GM19455 (cell line): ENCODE measurements around the gene SLC12A7.
"Not testable (repeated sequence)": the region's sequence is repeated elsewhere in the genome, so short reads cannot be mapped to it uniquely, and the experiment has no call there.

Source experiments
- ATAC-seq: cut with Tn5 transposase; IDR thresholded peaks from one replicate; pipeline ENCODE4 v1.9.1; 2021; ENCODE audit not compliant: unreplicated experiment

The SLC12A7 gene

DNA sequence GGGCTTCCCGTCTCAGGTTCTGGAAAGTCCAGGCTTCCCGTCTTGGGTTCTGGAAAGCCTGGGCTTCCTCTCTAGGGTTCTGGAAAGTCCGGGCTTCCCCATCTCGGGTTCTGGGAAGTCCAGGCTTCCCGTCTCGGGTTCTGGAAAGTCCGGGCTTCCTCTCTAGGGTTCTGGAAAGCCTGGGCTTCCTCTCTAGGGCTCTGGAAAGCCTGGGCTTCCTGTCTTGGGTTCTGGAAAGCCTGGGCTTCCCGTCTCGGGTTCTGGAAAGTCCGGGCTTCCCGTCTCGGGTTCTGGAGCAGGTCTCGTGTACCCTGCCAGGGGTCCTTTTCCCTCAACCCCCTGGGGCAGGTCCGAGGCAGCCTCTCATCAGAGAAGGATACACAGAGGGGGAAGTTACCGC, 28.8 kb downstream of the SLC12A7 start:
- not testable (repeated sequence) for ATAC-seq

DNA sequence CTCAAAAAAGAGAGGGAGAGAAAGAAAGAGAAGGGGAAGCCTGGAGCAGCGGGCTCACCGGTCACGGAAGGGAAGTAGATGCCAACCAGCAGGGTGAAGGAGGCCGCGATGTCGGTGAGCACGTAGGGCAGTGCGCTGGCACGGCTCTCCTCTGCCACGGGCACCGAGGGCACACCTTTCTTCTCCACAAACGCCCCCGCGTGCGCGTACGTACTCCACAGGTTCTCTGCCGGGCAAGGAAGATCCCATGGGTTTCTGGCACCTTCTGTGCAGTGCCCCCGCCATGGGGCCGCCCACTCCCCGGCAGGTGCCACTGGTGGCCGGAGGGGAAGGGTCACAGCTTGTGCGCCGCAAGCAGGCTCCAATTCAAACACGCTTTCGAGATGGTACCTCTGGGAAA, 30.3 kb downstream of the SLC12A7 start:
- no peak for ATAC-seq

DNA sequence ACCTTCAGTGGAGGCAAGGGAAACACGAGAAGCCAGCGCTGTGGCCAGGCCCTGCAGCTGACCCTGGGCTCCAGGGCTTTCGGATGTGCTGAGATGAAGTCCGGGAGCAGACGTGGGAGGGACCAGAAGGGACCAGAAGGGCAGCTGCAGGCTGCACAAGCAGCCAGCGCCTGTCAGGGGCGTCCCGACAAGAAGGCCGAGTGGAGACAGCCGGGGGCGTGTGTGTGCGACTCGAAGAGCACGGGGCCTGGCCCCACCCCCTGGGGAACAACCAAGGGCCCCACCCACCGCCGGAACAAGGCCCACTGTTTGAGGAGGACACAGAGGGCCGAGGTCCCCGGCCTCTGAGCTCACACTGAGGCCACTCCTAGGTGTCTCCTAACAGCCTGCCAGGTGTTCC, 31.4 kb downstream of the SLC12A7 start:
- ATAC-seq = no peak

DNA sequence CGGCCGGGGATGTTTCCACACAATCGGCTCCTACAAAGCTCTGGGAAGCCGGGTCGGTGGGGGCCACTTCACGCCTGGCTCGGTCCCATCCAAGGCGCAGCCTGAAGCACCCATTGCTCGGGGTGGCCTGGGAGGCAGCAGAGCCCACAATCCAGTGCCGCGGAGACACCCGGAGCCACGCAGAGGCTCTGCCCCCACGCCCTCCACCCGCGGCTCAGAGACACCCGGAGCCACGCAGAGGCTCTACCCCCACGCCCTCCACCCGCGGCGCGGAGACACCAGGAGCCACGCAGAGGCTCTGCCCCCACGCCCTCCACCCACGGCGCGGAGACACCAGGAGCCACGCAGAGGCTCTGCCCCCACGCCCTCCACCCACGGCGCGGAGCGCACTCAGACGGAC, 31.9 kb downstream of the SLC12A7 start:
- no peak for ATAC-seq

DNA sequence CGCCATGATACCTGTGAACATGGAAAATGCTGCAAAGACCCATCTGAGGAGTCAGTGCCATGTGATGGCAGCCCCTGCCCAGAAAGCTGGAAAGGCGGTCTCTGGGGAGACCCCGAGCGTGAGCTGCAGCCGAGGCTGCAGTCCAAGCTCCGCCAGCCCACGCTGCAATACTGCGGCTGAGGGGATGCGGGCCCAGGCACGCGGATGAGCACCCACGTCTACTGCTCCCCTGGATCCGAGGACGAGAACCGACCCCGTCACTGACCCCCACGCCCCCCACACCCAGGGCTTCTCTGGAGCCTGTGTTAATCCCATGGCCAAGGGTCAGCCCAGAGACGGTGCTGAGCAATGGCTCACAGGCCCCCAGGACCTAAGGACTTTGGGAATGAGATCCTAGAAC, 32.4 kb downstream of the SLC12A7 start:
- no peak for ATAC-seq

DNA sequence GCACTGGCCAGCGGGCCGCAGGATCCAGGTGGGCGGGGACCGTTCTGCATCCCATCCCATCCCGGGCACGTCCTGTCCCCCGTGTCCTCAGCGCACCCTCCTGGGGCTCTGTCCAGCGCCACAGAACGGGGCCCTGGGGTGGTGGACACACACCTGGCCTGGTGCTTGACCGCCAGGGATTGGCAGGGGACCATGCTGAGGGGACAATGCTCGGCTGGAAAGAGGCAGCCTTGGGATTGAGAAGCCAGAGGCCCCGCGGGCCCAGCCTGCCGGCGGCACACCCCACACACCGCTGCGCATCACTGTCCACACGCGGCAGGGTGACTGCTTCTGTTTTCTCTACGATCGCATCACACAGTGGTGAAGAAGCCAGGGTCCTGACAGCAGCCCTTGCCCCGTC, 33.0 kb downstream of the SLC12A7 start:
- ATAC-seq = no peak

DNA sequence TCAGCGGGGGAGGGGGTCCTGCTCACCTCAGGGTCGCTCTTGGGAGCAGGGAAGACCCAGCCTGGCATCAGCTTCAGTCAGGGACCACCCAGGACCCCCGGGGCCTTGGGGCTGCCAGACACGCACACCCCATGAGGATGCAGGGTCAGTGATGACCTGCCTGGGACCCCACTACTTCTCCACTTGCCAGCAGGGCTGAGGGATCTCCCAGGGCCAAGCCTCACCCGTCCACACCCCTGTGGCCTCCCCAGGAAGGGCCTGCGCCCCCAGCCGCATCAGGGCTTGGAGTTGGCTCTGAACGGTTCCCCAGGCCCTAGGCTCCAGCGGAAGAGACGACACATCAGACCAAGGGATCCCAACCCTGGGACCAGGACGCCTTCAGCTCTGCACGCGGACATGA, 33.7 kb downstream of the SLC12A7 start:
- ATAC-seq = no peak

DNA sequence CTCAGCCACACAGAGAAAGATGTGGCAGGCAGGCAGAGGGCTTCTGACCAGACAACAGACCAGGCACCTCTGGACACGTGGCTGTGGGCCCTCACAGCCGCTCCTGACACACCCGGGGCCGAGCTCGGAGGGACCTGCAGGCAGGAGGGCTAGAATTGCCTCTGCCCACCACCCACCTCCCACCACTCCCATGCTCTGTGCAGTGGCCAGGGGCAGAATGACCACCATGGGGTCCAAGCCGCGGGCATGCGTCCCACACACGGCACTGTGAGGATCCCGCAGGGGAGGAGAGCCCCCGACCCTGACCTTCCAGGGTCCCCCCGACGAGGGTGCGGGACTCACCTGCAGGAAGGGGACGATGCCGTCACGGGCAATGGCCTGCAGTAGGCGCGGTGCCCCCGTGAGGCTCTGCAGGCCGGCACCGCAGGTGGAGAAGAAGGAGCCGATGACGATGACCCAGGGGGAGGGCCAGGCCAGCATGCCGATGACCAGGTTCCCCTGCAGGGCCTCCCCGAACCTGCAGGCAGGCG, 34.3 kb downstream of the SLC12A7 start:
- ATAC-seq = no peak

DNA sequence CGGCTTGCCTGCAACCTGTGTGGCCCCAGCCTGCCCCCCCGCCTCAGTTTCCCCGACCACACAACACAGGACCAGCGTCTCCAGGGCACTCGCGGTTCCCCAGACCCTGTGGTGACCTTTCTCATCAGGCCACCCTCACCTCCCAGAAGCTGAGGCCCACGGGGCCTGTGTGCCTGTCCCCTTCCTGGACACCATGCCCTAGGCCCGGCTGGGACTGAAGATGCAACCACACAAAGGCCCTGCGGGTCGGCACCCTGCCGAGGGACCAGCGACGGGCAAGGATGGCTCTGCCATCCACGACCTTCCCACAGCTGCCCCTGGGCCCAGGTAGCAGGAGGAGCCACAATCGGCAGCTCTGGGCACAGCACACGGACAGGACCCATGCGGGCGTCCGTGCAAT, 34.8 kb downstream of the SLC12A7 start:
- no peak for ATAC-seq

DNA sequence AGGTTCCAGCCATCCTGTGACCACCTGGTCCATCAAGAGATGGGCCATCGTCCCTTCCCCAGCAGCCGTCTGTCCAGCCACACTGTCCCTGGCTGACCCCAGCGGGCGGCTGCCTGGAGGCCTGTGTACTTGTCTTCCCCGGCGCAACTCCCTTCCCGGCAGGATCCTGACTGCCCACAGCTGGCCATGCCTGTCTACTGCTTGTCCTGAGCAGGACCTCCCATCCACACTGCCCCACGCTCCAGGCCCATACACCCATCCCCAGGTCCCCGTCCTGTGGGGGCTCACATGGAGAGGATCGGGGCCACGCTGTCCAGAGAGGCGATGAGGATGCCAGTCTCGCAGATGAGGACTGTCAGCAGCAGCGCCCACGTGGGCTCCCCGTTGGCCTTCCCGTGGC, 35.5 kb downstream of the SLC12A7 start:
- no peak for ATAC-seq

DNA sequence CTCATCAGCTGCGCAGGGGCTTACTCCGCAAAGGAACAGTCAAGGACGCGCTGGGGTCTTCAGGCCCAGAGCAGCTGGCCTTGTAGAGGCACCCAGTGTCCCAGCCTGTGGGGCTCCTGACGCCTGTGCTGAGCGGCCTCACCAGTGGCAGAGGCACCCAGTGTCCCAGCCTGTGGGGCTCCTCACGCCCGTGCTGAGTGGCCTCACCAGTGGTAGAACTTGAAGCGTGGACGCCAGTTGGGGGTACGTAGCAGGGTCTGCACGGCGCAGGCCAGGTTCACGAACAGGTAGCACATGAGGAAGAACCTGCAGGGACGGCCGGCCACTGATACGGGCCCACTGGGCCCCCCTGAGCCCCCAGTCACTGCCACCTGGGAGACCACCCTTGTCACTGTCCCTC, 35.9 kb downstream of the SLC12A7 start:
- ATAC-seq = no peak

DNA sequence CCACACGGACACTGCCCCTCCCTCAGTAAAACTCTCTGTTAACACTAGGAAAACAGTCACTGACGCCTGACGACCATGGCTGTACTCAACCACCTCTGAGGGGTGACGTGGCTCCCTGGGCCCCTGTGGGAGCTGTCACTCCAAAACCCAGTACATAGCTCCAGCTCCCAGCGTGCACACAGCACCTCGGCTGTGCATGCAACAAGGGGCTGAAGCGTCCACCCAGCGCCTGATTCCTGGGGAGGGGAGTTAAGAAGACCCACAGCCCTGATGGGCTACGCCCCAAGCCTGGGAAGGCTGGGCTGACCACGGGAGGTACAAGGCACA, 36.3 kb downstream of the SLC12A7 start:
- ATAC-seq = no peak

DNA sequence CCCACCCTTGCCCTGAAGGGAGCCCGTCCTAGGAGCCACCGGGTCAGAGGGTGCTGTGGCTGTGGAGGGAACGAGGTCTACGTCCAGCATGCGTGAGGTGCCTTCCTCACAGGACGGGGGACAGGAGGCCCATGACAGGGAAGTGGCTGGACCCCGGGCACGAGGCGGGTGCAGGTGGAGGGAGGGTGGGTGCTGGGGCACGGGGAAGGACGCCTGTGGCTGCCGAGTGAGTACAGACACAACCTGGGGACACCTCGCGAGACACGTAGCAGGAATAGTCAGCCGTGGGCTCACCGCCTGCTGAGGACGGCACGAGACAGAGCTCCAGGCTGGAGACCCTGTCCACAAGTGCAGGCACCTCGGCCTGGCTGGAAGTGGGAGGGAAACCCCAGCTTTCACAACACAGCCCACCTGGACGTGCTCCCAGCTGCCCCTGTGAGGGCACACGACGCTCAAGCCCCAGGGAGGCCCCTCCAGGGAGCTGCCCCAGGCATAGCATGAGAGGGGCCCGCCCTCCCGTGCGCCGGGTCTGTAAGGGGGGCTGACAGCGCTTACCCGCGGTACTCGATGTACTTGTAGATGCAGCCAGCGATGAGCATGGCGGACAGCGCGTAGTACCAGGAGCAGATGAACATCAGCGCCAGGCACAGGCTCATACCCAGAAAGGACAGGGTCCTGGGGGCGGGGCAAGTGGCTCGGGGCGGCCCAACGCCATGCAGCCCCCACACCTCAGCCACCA, 36.9 kb downstream of the SLC12A7 start:
- no peak for ATAC-seq

DNA sequence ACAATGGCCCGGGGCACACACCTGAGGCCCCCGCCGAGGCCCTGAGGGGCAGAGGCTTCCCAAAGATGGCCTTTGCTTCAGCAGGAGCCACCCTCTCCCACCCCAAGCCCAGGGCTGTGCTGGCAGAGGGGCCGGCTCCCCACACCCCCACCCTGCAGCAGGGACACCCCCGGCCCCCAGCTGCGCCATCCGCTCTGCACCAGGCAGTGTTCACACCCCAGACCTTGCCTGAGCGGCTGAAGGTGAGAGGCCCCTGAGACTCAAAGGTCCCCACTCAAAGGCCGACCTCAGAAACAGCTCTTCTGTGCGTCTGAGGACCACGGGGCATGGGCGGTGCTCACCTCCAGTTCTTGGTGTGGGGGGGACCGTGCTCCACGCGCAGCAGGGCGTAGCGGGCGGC, 37.6 kb downstream of the SLC12A7 start:
- no peak for ATAC-seq

DNA sequence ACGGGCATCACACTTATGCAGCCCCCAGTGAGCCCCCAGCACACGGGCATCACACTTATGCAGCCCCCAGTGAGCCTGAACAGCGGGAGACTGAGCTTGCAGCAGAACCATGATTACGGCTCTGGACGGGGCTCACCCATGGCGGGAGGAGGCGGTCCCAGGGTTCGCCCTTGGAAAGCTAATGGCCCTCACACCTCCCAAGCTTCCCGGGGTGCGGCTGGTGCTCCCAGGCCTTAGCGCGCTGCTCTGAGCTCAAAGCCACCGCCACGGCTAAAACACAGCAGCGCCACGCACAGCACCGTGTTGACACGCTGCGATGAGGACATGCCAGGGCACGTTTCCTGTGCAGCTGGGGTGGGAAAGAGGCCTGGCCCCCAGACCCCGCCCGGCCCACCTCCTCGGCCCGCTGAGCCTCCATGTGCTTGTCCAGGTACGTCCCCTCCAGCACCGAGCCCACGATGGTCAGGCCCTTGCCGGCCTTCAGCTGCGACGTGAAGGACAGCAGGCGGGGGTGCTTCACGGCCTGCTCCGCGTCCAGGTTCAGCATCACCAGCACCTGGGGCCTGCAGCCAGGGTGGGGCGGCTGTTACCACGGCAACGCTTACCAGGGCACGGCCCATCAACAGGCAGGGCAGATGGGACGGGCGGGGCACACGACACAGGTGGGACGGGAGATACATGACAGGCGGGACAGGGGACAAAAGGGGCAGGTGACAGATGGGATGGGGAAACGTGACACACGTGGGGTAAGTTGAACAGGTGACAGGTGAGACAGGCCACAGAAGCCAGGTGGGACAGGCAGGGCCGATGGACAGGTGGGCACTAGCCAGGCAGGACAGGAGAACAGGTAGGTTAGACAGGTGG, 38.4 kb downstream of the SLC12A7 start:
- no peak for ATAC-seq

DNA sequence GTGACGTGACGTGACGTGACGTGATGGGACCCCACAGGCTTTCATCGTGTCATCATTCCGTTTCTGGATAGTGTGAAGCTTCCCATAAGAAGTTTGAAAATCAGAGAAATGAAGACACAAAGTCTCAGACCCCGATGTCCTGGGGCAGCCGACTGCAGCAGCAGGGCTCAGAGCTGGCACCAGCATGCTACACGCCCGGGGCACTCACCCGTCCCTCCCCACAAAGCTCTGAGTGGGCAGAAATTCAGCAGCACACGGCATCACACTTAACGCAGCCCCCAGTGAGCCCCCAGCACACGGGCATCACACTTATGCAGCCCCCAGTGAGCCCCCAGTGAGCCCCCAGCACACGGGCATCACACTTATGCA, 42.2 kb downstream of the SLC12A7 start:
- no peak for ATAC-seq

DNA sequence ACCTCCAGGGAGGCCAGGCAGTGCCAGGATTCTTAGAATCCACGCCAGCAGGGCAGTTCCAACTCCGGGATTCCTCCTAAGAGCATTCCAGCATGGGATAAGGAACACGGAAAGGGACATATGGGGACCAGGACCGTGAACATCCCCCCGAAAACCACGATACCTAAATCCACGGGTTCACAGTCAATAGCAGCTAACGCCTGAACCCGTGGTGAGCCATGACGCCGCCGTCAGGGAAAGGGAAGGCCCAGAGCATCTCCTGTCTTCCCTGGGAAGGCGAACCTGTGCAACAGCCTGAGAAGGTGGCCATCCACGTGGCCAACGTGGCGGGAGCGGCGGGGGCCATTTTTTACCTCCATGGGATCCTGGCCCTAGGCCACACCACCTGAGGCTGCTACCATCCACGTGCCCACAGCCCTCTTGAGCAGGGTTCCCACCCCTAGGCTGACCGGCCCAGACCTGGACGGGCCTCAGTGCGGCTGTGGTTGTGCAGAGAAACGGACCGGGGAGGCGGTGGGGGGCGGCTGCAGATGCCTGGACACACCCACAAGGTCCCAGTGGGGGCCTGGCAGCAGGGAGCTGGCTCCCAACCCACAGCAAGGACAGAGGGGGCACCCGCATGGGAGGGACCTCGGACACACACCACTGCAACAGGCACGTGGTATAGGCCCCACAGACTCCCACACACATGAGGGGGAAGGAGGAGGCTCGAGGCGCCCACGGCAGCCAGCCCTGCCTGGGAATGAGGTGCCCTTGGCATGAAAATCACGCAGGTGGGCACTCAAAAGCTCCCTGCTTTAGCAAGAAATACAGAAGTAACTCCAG, 42.8 kb downstream of the SLC12A7 start:
- no peak for ATAC-seq

DNA sequence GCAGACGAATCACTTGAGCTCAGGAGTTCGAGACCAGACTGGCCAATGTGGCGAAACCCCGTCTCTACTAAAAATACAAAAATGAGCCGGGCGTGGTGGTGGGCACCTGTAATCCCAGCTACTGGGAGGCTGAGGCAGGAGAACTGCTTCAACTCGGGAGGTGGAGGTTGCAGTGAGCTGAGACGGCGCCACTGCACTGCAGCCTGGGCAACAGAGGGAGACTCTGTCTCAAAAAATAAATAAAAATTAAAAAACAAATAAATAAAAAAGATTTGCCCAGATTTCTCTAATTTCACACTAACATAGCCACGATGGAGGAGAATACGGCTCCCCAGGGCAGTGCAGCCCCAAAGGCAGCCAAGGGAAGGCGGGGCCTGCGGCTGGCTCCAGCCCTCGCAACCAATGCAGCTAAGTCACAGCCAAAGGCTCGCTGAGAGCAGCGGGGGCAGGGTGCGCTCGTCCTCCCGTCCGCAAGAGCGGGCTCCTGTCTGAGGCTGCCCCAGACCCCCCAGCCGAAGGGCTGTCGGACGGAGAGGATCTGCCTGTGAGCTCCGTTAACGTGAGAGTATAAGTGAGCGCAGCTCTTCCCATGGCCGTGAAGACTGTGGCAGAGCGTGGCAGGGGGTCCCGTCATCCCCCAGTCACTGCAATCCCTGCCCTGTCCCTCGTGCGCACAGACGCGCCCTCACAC, 43.5 kb downstream of the SLC12A7 start:
- no peak for ATAC-seq

DNA sequence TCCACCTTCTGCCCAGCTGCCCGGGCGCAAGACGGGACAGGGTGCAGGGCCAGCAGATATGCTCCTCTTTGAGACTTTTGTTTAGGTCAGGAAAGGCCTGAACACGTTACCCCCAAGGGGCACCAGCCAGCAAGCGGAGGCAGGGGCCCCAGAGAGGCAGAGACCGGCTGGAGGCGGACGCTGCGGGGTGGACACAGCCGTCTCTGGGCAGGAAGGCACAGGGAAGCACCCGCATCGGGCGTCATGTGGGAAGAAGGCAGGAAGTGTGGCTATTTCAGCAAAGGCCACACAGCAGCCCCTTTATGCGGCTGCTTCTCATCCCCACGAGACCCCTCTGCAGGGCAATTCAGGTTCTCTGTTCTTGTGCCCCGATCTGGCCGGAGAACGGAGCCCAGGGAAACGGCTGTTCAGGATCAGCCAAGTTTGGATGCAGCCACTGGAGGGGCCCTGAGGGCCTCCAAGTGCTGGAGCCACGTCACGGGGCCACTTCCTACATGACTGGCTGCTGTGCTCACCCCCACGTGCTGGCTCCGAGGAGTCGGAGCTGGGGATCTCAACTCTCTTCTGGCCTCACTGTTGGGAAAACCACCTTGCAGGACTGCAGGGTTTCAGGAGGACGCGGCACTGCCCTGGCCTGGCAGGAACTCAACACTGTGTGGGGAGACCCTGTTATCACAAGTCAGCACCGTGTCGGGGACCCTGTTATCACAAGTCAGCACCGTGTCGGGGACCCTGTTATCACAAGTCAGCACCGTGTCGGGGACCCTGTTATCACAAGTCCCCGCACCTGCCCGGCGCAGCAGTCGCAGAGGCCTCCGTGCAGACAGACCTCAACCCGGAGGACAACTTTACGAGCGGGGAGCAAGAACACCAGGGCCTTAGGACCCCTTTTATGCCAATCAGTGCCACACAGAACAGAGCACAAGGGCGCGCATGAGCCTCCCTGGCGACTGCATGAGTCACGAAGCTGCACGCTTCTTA, 44.4 kb downstream of the SLC12A7 start:
- ATAC-seq = no peak

DNA sequence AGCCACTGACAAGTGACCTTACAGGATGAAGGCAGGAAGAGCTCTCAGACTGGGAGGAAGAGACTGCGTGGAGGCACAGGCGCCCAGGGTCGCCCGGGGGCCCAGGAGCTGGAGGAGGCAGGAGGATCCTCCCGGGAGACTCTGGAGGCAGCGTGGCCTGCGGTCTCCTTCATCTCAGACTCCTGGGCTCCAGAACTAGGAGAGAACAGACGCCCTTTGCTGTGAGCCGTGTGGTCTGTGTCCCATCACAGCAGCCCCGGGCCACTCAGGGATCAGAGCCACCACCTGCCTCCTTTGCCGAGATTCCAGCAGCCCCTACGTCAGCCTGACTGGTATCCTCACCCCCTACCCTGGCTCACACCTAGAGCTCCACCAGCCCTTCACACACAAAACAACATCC, 45.2 kb downstream of the SLC12A7 start:
- ATAC-seq = no peak
